HG03196 (cell line): Measurements from ENCODE around the gene IFT52.

Experiments used
- ATAC-seq: cut with Tn5 transposase; IDR thresholded peaks from one replicate; pipeline ENCODE4 v1.9.1; 2021; ENCODE audit not compliant: unreplicated experiment

Gene IFT52

GRCh38 chr20:43590392-43591303 is at the start of gene IFT52:
Gene IFT52 (plus strand): TSS chr20:43590937. CDS start chr20:43594699, 3,762 bp downstream.
- peak; percentile 99 for ATAC-seq

DNA sequence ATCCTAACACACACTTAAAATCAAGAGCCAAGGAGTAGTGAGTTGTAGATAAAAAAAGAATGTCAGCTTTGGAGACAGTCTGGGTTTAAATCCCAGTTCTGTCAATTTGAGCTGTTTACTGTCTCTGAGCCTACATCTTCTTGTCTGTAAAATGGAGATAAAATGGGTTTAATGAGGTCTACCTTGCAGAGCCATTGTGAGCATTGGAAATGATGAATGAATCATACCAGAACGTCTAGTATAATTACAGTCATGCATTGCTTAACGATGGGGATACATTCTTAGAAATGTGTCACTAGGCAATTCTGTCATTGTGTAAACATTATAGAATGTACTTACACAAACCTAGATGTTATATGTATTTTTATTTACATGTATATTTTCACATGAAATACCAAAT is 49.5 kb upstream of the IFT52 start:
- no peak for ATAC-seq

GRCh38 chr20:43542161-43542560 is 48.6 kb upstream of the IFT52 start:
- ATAC-seq, result no peak

GRCh38 chr20:43542674-43543073 is 48.1 kb upstream of the IFT52 start:
- ATAC-seq, result no peak

DNA sequence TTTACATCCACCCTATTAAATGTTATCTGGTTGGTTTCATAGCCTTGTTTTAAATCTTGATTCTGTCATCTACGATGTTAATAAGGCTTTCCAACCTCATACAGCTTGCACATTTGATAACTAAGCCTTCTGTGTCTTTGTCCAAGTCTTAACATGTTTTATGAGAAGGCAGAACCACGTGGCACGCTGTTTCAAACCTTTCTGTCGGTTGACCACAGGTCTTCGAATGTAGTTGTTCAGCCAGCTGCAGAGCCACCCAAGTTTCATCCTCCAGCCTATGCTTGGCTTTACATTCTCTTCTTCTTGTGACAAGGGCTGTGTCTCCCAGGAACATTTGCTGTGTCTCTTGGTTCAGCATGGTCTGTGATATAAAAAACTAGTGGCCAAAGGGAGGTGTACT is 47.6 kb upstream of the IFT52 start:
- ATAC-seq, result no peak

DNA sequence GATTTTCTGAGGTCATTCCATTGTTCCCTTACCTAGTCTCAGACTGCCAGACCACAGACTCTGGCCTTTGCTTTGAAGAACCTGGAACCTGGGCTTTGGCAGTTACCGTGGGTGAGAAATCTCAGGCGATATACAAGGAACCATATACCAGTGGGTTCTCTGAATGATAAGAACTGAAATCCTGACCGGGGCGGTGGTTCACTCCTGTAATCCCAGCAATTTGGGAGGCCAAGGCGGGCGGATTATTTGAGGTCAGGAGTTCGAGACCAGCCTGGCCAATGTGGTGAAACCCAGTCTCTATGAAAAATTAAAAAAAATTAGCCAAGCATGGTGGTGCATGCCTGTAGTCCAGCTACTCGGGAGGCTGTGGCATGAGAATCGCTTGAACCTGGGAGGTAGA is 46.2 kb upstream of the IFT52 start:
- ATAC-seq, result no peak

DNA sequence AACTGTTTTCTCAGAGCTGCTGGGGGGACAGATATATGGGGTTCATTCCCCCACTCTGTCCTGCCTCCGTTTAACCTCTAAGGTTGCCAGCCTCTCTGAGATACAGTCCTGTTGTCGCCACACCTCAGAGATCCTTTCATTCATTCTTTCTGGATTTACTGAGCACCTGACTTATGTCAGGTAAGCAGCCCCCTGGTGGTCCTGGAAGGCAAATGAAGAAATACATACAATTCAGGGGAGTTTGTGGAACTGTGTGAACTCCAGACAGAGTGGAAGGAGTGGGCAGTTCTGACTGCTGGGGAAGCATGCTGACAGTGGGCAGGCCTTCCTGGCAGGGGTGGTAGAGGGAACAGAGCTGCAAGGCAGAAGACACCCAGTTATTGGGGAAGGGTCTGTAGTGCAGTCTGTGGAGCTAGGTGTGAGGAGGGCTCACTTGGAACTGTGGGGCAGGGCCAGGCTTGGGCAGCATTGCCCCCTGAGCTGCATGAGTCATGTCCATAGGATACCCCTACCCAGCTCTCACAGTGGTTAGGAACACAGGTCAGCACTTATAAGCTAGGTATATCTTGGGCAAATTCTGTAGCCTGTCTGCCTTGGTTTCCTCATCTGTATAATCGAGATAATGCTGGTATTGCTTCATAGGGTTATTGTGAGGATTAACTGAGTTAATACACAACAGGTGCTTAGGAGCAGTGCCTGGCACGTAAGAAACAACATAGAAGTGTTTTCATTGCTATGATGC is 44.7 kb upstream of the IFT52 start:
- no peak for ATAC-seq

DNA sequence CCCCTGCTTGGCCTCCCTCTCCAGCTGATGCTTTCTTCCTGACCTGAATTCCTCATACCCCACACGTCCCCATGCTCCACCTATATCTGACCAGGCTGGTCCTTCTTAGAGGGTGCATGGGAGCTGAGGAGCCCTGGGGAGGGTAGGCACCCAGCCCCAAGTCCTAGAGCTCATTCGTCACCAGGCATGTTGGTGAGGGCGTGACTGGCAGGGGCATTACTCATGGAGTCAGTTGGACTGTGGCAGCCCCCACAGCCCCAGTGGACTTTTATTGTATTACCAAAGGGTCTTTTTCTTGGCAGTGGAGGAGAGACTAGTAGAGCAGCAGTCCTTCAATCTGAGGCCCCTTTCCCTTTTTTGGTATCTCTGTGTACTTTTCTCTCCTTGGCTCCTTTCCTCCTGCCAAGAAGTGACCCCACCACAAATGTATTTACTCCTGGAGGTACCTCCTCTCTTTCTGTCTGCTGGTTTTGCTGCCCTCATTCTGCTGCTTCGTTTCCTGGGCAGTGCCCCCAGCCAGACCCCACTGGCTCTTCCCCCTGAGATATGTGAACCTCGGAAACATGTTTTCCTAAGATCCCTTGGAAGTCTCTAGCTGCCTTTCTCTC is 42.4 kb upstream of the IFT52 start:
- no peak for ATAC-seq

GRCh38 chr20:43549416-43550065 is 41.2 kb upstream of the IFT52 start:
- no peak for ATAC-seq

- ATAC-seq, result no peak
Observed at GRCh38 chr20:43550456-43550855, 40.3 kb upstream of the IFT52 start.

GRCh38 chr20:43554369-43554768 is 36.4 kb upstream of the IFT52 start:
- no peak for ATAC-seq

DNA sequence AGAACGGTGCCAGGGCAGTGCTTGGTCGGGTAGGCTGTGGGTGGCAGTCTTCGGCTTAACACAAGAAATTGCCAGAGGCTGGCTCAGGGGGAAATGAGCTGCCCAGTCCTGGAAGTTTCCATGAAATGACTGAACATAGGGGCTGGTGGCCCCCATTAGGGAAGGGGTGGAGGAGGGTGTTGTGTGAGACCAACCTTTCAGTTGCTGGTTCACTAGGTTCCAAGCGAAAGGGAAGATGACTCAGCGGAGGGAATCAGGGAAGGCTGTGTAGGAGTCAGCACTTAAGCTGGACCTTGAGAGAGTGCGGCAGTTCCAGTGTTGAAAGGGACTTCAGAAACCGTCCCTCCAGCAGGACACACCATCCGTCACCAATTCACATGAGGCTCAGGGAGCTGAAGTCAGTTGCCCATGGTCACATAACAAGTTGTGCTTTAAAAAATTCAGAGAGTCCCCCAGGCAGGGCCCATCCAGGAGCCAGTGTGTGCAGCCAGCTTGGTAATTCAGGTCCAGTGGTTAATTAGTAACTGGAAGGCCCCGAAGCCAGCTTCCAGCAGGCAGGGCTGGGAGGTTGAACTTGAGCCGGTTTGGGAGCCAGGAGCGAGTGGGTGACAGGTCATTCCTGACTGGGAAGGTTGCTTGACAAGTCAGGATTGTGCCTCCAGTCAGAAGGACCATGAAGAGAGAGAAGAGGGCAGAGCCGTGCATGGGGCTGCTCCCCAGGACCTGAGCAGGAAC is 32.2 kb upstream of the IFT52 start, which contains the start of gene SGK2:
TSS of gene SGK2 (plus strand) at position 616 of the 735 bp plus-strand sequence. CDS start 7,469 bp downstream, outside the sequence.
- no peak for ATAC-seq

DNA sequence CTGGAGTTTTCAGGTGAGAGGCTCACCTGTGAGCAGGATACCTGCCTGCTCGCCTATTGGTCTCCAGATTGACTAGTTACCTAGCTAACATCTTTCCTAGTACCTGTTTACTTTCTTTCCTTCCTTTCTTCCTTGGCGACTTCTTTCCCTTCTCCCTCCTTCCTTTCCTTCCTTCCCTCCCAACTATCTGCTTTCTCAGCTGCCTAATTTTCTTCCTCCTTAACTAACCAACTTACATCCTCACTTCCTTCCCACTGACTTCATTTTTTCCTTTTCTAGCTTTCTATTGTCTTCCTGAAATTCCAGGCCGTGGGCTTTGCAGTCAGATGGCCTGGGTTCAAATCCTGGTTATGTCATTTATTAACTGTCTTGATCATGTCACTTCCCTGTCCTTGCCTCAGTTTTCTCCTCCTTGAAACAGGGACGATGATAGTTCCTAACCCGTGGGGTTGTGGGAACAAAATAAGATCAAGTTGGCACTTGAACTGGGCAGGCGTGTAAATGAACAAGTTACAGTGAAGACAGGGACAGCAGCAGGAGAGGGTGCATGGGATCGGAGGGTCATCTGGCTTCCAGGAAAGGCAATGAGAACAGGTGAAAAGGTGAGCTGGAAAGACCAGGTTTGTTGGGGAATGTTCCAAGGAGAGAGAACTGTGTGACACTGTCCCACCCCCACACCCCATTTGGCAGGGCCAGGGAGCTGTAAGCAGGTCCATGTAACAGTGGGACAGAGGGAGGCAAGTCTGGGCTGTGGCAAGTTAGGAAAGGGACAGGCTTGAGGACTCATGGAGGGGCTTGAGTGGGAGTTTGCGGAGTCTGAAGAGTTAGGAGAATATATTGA is 31.4 kb upstream of the IFT52 start:
- ATAC-seq, result no peak

- ATAC-seq, result no peak
Observed at GRCh38 chr20:43560974-43561373, 29.8 kb upstream of the IFT52 start.

- no peak for ATAC-seq
Observed at GRCh38 chr20:43563429-43563828, 27.3 kb upstream of the IFT52 start.

DNA sequence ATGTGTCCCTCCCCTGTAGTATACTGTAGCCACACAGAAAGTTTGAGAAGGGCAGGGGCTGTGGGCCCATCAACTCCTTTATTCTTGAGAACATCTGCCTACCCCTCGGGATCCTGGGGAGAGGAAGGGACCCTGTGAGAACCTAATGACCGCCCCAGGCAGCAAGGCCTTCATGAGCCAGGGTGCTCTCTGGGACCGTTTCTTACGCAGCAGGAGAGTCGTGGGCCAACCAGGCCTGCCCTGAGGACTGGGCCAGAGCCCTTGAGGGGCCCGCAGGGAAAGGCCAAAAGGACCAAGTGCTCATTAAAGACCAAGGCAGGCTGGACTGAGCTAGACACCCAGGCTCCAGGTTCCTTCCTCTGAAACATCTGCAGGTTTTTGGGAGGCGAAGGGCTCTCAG is 26.7 kb upstream of the IFT52 start:
- no peak for ATAC-seq

GRCh38 chr20:43564455-43564854 is 26.3 kb upstream of the IFT52 start:
- no peak for ATAC-seq

DNA sequence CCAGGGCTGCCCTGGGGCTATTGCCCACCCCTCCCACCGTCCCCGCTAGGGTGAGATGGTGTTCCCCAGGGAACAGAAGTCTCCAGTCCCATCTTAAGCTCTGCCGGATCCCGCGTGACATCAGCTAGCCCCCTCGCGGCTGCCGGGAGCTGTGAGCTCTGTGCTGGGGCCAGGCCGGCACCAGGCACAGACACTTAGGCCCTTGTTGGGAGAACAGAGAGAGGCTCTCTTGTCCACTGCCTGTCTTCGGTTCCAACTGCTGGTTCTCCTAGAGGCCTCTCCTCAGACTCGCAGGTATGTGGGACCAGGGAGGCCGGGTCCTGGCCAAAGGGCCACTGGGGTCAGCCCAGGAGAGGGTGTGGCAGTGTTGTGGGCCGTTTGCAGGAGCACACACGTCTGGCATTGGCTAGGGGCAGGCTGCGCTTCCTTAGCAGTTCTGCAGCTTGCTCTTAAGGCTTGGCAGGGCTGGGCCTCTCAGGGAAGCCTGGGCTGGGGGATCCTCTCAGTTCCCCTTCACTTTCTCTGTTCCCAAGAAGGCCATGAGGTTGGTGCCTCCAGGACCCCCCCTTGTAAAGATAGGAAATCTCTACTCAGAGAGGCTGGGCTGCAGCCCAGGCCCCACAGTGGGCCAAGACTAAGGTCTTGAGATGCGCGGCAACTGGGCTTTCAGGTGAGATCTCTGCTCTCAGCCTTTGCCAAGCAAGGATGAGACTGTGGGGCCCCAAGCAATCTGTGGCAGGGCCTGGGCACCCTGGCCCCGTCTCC is 25.6 kb upstream of the IFT52 start:
- ATAC-seq, result no peak

DNA sequence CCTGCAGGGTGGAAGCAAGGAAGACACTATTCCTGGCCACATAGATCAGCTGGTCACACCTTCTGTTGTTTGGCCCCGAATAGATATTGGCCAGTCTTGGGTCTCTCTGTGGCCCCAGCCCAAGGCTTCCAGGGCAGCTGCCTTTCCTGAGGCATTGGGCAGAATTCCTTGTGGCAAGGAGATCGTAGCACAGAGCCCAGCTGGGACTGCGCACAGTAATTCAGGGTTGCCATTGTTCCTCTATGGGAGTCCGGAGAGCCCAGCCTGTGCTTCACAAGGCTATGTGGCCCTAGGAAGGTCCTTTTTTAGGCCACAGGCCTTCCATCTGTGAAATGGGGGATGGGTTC is 25.0 kb upstream of the IFT52 start:
- no peak for ATAC-seq
